HEK293 (cell line): ENCODE results near the gene PTGDR.

Experiments used
- CTCF ChIA-PET: fragments of 350-600 bp; formaldehyde crosslinking; extraction: SDS; loops from one replicate; lab custom pipeline; 2021; ENCODE audit warnings: antibody characterized with exemption; lab: Yijun Ruan, JAX
- POLR2A ChIA-PET: fragments of 300-600 bp; formaldehyde crosslinking; extraction: SDS; loops from one replicate; lab custom pipeline; 2020; ENCODE audit warnings: antibody characterized with exemption, inconsistent platforms; lab: Yijun Ruan, JAX
- H3K27ac ChIP-seq: fragments of 200-500 bp; sonication (Bioruptor generic); 2 replicates; pipeline ENCODE4 v1.5.1; 2014; ENCODE audit warnings: low read depth, low read length, control low read depth, inconsistent platforms; ENCODE audit errors: extremely low read depth
- H3K36me3 ChIP-seq, 2 experiments: fragments of 200-500 bp in 1 of 2; sonication (Bioruptor generic) in 1 of 2; 1 replicate in 1 of 2; 2 replicates in 1 of 2; pipeline ENCODE4 v1.5.1; 2014 to 2017; ENCODE audit warnings: inconsistent platforms in 2 of 2, low read length in 2 of 2; ENCODE audit not compliant: control insufficient read depth in 2 of 2, insufficient read depth in 1 of 2
- H3K4me1 ChIP-seq: fragments of 200-500 bp; sonication (Bioruptor generic); 2 replicates; pipeline ENCODE4 v1.5.1; 2014; ENCODE audit warnings: mild to moderate bottlenecking, low read length, inconsistent platforms; ENCODE audit not compliant: control insufficient read depth, insufficient read depth
- H3K4me3 ChIP-seq: 2 replicates; pipeline ENCODE4 v1.5.1; 2011; ENCODE audit warnings: low read depth, mild to moderate bottlenecking, control low read depth, low read length, moderate library complexity
- H3K9me3 ChIP-seq: fragments of 200-500 bp; sonication (Bioruptor generic); 2 replicates; pipeline ENCODE4 v1.5.1; 2014; ENCODE audit warnings: low read depth, low read length, inconsistent platforms; ENCODE audit not compliant: control insufficient read depth, insufficient read depth
- BCL11A ChIP-seq: fragments of 450-650 bp; formaldehyde crosslinking; IDR thresholded peaks from 2 replicates; pipeline ENCODE4 v1.5.1; 2016; ENCODE audit warnings: low read depth, missing biosample characterization, missing genetic modification characterization
- PRDM1 ChIP-seq: fragments of 450-650 bp; formaldehyde crosslinking; IDR thresholded peaks from 2 replicates; pipeline ENCODE4; 2016; ENCODE audit warnings: missing biosample characterization, missing genetic modification characterization
- SP3 ChIP-seq: fragments of 450-650 bp; formaldehyde crosslinking; IDR thresholded peaks from 2 replicates; pipeline ENCODE4 v1.5.1; 2016; ENCODE audit warnings: missing biosample characterization, missing genetic modification characterization
- ZBTB26 ChIP-seq: fragments of 450-650 bp; formaldehyde crosslinking; optimal IDR thresholded peaks from 2 replicates; pipeline ENCODE3; 2016; ENCODE audit warnings: missing biosample characterization, mild to moderate bottlenecking, missing genetic modification characterization
- ZFP37 ChIP-seq: fragments of 450-650 bp; formaldehyde crosslinking; IDR thresholded peaks from 2 replicates; pipeline ENCODE4 v1.5.1; 2016; ENCODE audit warnings: missing biosample characterization, missing genetic modification characterization
- ZNF239 ChIP-seq: fragments of 450-650 bp; formaldehyde crosslinking; IDR thresholded peaks from 2 replicates; pipeline ENCODE4 v1.5.1; 2016; ENCODE audit warnings: missing biosample characterization, missing genetic modification characterization
- ZNF398 ChIP-seq: fragments of 450-650 bp; formaldehyde crosslinking; IDR thresholded peaks from 2 replicates; pipeline ENCODE4 v1.5.1; 2017; ENCODE audit warnings: missing biosample characterization, missing genetic modification characterization
- ZNF48 ChIP-seq: fragments of 450-650 bp; formaldehyde crosslinking; IDR thresholded peaks from 2 replicates; pipeline ENCODE4 v1.5.1; 2016; ENCODE audit warnings: missing biosample characterization, missing genetic modification characterization
- ZNF747 ChIP-seq: fragments of 450-650 bp; formaldehyde crosslinking; IDR thresholded peaks from 2 replicates; pipeline ENCODE4 v1.5.1; 2016; ENCODE audit warnings: missing biosample characterization, missing genetic modification characterization
- ZSCAN18 ChIP-seq: fragments of 450-650 bp; formaldehyde crosslinking; IDR thresholded peaks from 2 replicates; pipeline ENCODE4 v1.5.1; 2016; ENCODE audit warnings: missing biosample characterization, missing genetic modification characterization
- TF ChIP-seq, protein P1 (sequence below): fragments of 450-650 bp; formaldehyde crosslinking; IDR thresholded peaks from 2 replicates; pipeline ENCODE4 v1.5.1; 2016; ENCODE audit warnings: missing biosample characterization, missing genetic modification characterization
- TF ChIP-seq, protein P2 (sequence below): sonication (generic); formaldehyde crosslinking; IDR thresholded peaks from 2 replicates; pipeline ENCODE4 v1.8.1; 2022; ENCODE audit warnings: mild to moderate bottlenecking, moderate library complexity, missing genetic modification reagents
- TF ChIP-seq, protein P3 (sequence below): fragments of 450-650 bp; formaldehyde crosslinking; IDR thresholded peaks from 2 replicates; pipeline ENCODE4 v1.5.1; 2016; ENCODE audit warnings: missing biosample characterization, missing genetic modification characterization

Gene PTGDR

DNA sequence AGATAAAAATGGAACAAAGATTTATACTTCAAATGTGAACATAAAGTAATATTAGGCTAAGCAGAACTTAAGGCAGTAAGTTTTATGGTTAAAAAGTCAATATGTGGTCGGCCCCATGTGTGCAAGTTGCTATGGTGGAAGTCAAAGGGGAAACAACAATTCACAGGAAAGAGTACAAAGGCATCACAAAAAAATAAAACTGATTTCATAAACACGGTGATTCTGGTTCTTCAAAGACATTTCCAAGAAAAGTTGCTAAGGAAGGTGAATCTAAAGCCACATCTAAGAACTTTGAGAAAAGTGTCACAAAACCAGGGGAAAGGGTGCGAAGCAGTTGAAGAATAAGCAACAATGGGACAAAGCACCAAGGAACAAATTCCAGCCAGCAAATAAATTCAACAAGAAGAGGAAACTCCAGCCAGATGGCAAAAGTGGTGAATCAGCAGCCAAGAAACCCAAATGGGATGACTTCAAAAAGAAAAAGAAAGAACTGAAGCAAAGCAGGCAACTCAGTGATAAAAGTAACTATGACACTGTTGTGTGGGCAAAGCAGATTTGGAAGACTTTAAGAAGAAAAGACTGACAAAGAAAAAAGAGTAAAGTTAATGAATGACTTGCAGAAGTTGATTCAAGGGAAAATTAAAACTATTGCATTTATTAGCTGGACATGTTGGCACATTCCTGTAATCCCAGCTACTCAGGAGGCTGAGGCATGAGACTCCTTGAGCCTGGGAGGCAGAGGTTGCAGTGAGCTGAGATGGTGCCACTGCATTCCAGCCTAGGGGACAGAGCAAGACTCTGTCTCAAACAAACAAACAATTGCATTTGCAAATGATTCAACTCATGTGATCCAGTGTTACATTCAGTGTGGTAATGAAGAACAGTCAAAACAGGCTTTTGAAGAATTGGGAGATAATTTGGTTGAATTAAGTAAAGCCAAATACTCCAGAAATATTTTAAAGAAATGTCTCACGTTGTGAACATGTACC lies 19.5 kb downstream of the PTGDR start (continued):
- TF ChIP-seq ZBTB26 (tag by site-specific recombination) (no peak), PRDM1 (tag by site-specific recombination) (no peak), ZNF48 (tag by site-specific recombination) (no peak), SP3 (tag by site-specific recombination) (no peak), ZSCAN18 (tag by site-specific recombination) (no peak), ZNF747 (no peak), BCL11A (tag by site-specific recombination) (no peak), ZNF398 (no peak)
- TF ChIP-seq, protein P1, sequence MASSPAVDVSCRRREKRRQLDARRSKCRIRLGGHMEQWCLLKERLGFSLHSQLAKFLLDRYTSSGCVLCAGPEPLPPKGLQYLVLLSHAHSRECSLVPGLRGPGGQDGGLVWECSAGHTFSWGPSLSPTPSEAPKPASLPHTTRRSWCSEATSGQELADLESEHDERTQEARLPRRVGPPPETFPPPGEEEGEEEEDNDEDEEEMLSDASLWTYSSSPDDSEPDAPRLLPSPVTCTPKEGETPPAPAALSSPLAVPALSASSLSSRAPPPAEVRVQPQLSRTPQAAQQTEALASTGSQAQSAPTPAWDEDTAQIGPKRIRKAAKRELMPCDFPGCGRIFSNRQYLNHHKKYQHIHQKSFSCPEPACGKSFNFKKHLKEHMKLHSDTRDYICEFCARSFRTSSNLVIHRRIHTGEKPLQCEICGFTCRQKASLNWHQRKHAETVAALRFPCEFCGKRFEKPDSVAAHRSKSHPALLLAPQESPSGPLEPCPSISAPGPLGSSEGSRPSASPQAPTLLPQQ (tag by site-specific recombination), result no peak
- TF ChIP-seq, protein P2, sequence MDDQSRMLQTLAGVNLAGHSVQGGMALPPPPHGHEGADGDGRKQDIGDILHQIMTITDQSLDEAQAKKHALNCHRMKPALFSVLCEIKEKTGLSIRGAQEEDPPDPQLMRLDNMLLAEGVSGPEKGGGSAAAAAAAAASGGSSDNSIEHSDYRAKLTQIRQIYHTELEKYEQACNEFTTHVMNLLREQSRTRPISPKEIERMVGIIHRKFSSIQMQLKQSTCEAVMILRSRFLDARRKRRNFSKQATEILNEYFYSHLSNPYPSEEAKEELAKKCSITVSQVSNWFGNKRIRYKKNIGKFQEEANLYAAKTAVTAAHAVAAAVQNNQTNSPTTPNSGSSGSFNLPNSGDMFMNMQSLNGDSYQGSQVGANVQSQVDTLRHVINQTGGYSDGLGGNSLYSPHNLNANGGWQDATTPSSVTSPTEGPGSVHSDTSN (CRISPR knock-in tag), result no peak
- TF ChIP-seq, protein P3, sequence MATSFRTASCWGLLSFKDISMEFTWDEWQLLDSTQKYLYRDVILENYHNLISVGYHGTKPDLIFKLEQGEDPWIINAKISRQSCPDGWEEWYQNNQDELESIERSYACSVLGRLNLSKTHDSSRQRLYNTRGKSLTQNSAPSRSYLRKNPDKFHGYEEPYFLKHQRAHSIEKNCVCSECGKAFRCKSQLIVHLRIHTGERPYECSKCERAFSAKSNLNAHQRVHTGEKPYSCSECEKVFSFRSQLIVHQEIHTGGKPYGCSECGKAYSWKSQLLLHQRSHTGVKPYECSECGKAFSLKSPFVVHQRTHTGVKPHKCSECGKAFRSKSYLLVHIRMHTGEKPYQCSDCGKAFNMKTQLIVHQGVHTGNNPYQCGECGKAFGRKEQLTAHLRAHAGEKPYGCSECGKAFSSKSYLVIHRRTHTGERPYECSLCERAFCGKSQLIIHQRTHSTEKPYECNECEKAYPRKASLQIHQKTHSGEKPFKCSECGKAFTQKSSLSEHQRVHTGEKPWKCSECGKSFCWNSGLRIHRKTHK (tag by site-specific recombination), result no peak

- H3K27ac ChIP-seq, result no peak overlapping the region
- H3K9me3 ChIP-seq, result no peaks in the 10 kb centered on the region; the same call in 1 of the 2 replicates
- no peaks in the 10 kb centered on the region for H3K36me3 ChIP-seq
- ChIA-PET POLR2A (no interaction called here), CTCF (interaction anchor here (0.7 kb wide), 1 partner anchor 17 kb away, joined by 3 read pairs; no protein-coding TSS in a partner anchor)
- no peak overlapping the region for H3K4me3 ChIP-seq
- TF ChIP-seq ZNF239 (tag by site-specific recombination) (no peak), ZFP37 (peak; percentile 97)
- H3K4me1 ChIP-seq, result no peaks in the 10 kb centered on the region
Observed at GRCh38 chr14:52296378-52296777, 28.9 kb downstream of the PTGDR start.
